Mesothelial cell of epicardium (in vitro differentiated cells): ENCODE measurements around the gene MCF2L. TPM values are rescaled to one million over a fixed set of nuclear protein-coding genes. Genes with fewer than 3 reads are reported as not detected.

Source experiments
- DNase-seq, 2 experiments: peaks; one replicate each; pipeline ENCODE4 v3.0.0; 2021; ENCODE audit warnings: low spot score in 2 of 2; ENCODE audit not compliant: unreplicated experiment in 2 of 2
- H3K27ac Mint-ChIP-seq: 2 replicates; pipeline ENCODE4 v1.8.0; 2021; ENCODE audit warnings: mixed read lengths
- H3K27me3 Mint-ChIP-seq: 2 replicates; pipeline ENCODE4 v1.8.0; 2021; ENCODE audit warnings: low read depth, mixed read lengths
- H3K36me3 Mint-ChIP-seq: 2 replicates; pipeline ENCODE4 v1.8.0; 2021; ENCODE audit warnings: mixed read lengths
- H3K4me1 Mint-ChIP-seq: 2 replicates; pipeline ENCODE4 v1.8.0; 2021; ENCODE audit warnings: mixed read lengths
- H3K4me3 Mint-ChIP-seq: 2 replicates; pipeline ENCODE4 v1.8.0; 2021; ENCODE audit warnings: mild to moderate bottlenecking, moderate library complexity, mixed read lengths
- H3K9me3 Mint-ChIP-seq: 2 replicates; pipeline ENCODE4 v1.8.0; 2021; ENCODE audit warnings: mixed read lengths
- total RNA-seq: library from RNA; stranded (reverse); gene quantifications from 3 replicates; pipeline ENCODE4 v1.2.1, GENCODE V29; 2021
- TF ChIP-seq, protein P1 (sequence below): fragments of 200-600 bp; sonication (generic); IDR thresholded peaks from one replicate; pipeline ENCODE4 v1.5.0; 2021; ENCODE audit warnings: antibody characterized with exemption; ENCODE audit not compliant: unreplicated experiment

MCF2L gene
- total RNA-seq, 1 donor from 2014 or later: 36.6 TPM

DNA sequence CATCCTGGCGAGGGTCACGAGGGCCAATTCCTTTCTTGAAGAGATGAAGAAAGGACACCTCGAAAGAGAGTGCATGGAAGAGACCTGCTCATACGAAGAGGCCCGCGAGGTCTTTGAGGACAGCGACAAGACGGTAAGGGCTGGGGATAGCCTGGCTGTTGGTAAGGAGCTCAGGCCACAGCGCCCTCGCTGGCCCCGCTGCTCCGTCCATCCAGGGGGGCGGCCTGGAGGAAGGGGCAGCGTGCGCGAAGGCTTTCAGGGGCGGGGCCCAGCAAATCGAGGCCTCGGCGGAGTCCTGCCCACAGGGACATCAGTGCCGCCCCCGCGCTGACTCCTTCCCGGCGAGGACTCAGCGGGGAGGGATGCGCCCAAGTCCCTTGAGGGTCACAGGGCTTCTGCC, 160.5 kb downstream of the MCF2L start:
- Mint-ChIP-seq H3K27me3 (peaks cover 37% of the 10 kb centered on the region), H3K4me1 (peaks cover 7% of the 10 kb centered on the region), H3K27ac (no peak overlapping the region), H3K36me3 (no peaks in the 10 kb centered on the region), H3K4me3 (no peak overlapping the region), H3K9me3 (no peaks in the 10 kb centered on the region)
- TF ChIP-seq, protein P1, sequence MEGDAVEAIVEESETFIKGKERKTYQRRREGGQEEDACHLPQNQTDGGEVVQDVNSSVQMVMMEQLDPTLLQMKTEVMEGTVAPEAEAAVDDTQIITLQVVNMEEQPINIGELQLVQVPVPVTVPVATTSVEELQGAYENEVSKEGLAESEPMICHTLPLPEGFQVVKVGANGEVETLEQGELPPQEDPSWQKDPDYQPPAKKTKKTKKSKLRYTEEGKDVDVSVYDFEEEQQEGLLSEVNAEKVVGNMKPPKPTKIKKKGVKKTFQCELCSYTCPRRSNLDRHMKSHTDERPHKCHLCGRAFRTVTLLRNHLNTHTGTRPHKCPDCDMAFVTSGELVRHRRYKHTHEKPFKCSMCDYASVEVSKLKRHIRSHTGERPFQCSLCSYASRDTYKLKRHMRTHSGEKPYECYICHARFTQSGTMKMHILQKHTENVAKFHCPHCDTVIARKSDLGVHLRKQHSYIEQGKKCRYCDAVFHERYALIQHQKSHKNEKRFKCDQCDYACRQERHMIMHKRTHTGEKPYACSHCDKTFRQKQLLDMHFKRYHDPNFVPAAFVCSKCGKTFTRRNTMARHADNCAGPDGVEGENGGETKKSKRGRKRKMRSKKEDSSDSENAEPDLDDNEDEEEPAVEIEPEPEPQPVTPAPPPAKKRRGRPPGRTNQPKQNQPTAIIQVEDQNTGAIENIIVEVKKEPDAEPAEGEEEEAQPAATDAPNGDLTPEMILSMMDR: no peak
- no peak for DNase-seq

DNA sequence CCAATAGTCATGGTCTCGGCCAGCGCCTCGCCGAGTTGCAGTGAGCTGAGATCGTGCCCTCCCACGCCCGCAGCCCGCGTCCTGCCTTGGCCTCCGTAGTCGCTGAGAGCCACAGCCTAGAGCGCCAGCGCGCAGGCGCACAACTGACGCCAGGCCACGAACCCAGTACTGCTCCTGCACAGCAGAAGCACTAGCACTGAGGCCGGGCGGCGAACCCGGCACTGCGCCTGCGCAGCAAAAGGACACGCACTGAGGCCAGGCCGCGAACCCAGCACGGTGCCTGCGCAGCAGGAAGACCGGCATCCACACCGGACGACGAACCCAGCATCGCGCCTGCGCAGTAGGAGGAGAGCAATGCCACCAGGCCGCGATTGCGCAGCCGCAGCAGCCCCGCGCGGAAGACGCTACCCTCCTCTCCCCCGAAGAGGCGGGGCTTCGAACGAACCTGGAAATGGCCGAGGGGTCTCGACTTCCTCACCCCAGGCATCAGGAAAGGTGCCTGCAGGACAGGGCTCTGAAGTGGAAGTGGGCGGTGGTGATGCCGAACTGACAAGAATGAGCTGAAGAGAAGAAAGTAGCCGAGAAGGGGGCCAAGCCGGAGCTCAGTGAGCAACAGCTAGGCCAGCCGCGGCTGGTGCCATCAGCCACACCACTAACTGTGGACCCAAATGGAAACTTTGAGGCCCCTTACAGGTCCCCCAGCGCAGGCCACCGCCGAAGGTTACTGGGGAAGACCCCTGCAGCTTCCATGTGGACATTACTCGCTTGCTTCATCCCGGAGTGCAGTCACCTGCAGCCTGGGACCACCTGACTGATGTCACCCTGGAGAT, 161.1 kb downstream of the MCF2L start:
- Mint-ChIP-seq H3K36me3 (no peaks in the 10 kb centered on the region), H3K4me3 (no peak overlapping the region), H3K4me1 (peaks cover 7% of the 10 kb centered on the region), H3K27ac (no peak overlapping the region), H3K9me3 (no peaks in the 10 kb centered on the region), H3K27me3 (peaks cover 37% of the 10 kb centered on the region)
- TF ChIP-seq, protein P1: no peak
- DNase-seq: peak; percentile 17 to 28

DNA sequence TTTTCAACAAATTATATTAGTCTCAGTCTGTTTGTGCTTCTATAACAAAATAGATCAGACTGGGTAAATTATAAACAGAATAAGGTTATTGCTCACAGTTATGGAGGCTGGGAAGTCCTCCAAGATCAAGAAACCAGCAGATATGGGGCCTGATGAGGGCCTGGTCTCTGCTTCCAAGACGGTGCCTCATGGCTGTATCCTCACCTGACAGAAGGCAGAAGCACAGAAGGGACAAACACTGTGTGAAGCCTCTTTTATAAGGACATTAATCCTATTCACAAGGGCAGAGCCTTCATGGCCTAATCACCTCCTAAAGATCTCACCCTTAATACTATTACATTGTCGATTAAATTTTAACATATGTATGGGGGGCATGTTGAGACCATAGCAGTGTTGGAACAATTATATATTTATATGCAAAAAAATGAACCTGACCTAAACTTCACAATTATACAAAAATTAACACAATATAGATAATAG, 166.3 kb downstream of the MCF2L start:
- Mint-ChIP-seq H3K9me3 (no peaks in the 10 kb centered on the region), H3K36me3 (no peaks in the 10 kb centered on the region), H3K27me3 (peaks cover 42% of the 10 kb centered on the region), H3K4me3 (no peak overlapping the region), H3K4me1 (no peaks in the 10 kb centered on the region), H3K27ac (no peak overlapping the region)
- TF ChIP-seq, protein P1: no peak
- no peak for DNase-seq

DNA sequence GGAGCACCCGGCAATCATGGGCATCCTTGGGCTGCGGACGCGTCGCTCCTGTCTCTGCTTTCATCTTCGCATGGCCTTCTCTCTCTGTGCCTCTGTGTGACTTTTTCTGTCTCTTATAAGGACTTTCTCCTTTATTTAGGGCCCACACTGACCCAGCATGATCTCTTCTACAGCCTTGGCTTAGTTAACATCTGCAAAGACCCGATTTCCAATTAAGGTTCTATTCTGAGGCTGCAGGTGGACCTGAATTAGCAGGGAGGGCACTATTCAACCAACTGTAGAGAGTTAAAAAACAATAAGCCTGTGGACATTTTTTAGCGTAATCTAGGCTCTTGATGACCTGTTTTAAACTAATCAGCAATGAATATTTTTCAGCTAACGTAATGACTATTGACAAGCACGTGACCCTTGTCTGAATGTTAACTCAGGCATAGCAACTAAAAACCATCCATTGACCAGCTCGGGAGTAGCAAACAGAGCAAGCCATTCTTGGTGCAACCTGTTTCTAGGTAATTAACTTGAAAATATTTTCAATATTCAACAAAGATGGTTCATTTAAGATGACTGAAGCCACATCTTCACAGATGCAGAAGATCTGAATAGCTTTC, 168.8 kb downstream of the MCF2L start:
- no peak overlapping the region for H3K4me3 Mint-ChIP-seq
- no peaks in the 10 kb centered on the region for H3K36me3 Mint-ChIP-seq
- H3K4me1 Mint-ChIP-seq: no peaks in the 10 kb centered on the region
- H3K27me3 Mint-ChIP-seq: peaks cover 28% of the 10 kb centered on the region
- TF ChIP-seq, protein P1: no peak
- no peak overlapping the region for H3K27ac Mint-ChIP-seq
- no peaks in the 10 kb centered on the region for H3K9me3 Mint-ChIP-seq
- no peak for DNase-seq

DNA sequence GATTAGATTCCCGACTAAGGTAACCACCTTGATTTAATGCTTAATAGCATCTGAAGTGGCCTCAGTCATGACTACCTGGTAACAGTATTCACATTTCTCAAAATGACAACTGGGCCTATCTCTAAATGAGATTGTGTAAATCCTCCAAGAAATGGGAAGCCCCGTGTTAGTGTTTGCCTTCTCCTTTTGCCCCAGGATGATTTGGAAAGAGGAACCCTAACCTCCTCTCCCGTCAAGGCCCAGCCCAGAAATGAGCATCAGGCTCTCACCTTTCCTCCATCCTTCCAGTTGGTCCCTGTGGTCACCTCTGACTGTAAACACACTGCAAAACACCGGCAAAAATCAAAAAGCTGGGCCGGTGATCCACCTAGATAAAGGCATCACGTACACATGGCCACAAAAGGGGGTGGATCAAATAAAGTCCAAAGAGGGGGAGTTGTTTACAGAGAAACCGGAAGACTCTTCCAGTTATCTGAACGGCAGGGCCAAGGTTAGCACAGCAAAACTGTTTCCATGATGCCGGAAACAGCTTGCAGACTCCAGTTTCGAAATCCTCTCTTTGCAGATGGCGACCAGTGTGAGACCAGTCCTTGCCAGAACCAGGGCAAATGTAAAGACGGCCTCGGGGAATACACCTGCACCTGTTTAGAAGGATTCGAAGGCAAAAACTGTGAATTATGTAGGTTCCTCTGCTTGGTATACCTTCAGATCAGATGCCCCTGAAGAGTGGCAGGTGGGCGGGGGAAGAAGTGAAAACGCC, 170.0 kb downstream of the MCF2L start:
- no peak for DNase-seq
- TF ChIP-seq, protein P1: no peak
- Mint-ChIP-seq H3K4me1 (no peaks in the 10 kb centered on the region), H3K4me3 (no peak overlapping the region), H3K27me3 (peaks cover 17% of the 10 kb centered on the region), H3K36me3 (no peaks in the 10 kb centered on the region), H3K27ac (no peak overlapping the region), H3K9me3 (no peaks in the 10 kb centered on the region)
